ENCODE results near the gene HEPN1. TPM values are rescaled to one million over a fixed set of nuclear protein-coding genes. Genes with fewer than 3 reads are reported as not detected.

HEPN1 gene
- not detected in 2 replicates for total RNA-seq
- long read RNA-seq, result 0 reads

GRCh38 chr11:124918950-124919349, at the start of gene HEPN1:
Gene HEPN1 (plus strand): TSS chr11:124919250.
- TF ChIP-seq, protein P1, sequence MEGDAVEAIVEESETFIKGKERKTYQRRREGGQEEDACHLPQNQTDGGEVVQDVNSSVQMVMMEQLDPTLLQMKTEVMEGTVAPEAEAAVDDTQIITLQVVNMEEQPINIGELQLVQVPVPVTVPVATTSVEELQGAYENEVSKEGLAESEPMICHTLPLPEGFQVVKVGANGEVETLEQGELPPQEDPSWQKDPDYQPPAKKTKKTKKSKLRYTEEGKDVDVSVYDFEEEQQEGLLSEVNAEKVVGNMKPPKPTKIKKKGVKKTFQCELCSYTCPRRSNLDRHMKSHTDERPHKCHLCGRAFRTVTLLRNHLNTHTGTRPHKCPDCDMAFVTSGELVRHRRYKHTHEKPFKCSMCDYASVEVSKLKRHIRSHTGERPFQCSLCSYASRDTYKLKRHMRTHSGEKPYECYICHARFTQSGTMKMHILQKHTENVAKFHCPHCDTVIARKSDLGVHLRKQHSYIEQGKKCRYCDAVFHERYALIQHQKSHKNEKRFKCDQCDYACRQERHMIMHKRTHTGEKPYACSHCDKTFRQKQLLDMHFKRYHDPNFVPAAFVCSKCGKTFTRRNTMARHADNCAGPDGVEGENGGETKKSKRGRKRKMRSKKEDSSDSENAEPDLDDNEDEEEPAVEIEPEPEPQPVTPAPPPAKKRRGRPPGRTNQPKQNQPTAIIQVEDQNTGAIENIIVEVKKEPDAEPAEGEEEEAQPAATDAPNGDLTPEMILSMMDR (IDR thresholded peaks at IDR 0.05; ENCODE audit: unreplicated experiment), result no peak
- no peak within 1 kb of the TSS for H3K4me3 Mint-ChIP-seq (ENCODE audit: low read depth)

DNA sequence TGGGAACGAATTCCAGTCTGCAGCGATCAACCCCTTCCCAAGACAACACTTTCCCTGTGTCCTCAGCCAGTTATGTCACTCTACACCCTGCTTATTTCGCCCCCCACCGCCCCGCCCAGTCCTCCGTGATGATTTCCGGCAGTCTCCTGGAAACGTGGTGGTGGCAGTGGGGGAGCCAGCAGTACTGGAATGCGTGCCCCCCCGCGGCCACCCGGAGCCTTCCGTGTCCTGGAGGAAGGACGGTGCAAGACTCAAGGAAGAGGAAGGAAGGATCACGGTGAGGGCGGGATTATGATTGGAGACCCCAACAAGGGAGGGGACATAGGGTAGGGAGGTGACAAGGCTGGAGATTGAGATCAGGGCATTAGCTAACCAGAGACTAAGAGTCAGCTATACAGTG, 49.7 kb upstream of the HEPN1 start:
- Mint-ChIP-seq H3K4me3 (ENCODE audit: low read depth) (no peak overlapping the region), H3K36me3 (ENCODE audit: insufficient read depth) (no peaks in the 10 kb centered on the region), H3K27me3 (peaks cover 100% of the 10 kb centered on the region), H3K27ac (no peak overlapping the region), H3K4me1 (ENCODE audit: low read depth) (no peaks in the 10 kb centered on the region), H3K9me3 (ENCODE audit: low read depth) (no peaks in the 10 kb centered on the region)
- DNase-seq (ENCODE audit: low spot score, unreplicated experiment), result no peak
- TF ChIP-seq, protein P1 (IDR thresholded peaks at IDR 0.05; ENCODE audit: unreplicated experiment), result no peak

More at GRCh38 chr11:124918950-124919349, at the start of gene HEPN1:
- Mint-ChIP-seq H3K4me1 (ENCODE audit: low read depth) (no peaks in the 10 kb centered on the region), H3K36me3 (ENCODE audit: insufficient read depth) (no peaks in the 10 kb centered on the region), H3K27me3 (peaks cover 36% of the 10 kb centered on the region), H3K27ac (no peak within 1 kb of the TSS), H3K9me3 (ENCODE audit: low read depth) (no peaks in the 10 kb centered on the region)
- DNase-seq (ENCODE audit: low spot score, unreplicated experiment), result no peak

- Mint-ChIP-seq H3K9me3 (ENCODE audit: low read depth) (no peaks in the 10 kb centered on the region), H3K36me3 (ENCODE audit: insufficient read depth) (no peaks in the 10 kb centered on the region), H3K27ac (no peak overlapping the region), H3K4me1 (ENCODE audit: low read depth) (no peaks in the 10 kb centered on the region), H3K4me3 (ENCODE audit: low read depth) (no peak overlapping the region), H3K27me3 (peaks cover 100% of the 10 kb centered on the region)
- TF ChIP-seq, protein P1 (IDR thresholded peaks at IDR 0.05; ENCODE audit: unreplicated experiment), result no peak
- no peak for DNase-seq (ENCODE audit: low spot score, unreplicated experiment)
Measured at GRCh38 chr11:124869856-124870387, 49.1 kb upstream of the HEPN1 start.

GRCh38 chr11:124870430-124870829, 48.6 kb upstream of the HEPN1 start:
- Mint-ChIP-seq H3K9me3 (ENCODE audit: low read depth) (no peaks in the 10 kb centered on the region), H3K4me3 (ENCODE audit: low read depth) (no peak overlapping the region), H3K4me1 (ENCODE audit: low read depth) (no peaks in the 10 kb centered on the region), H3K36me3 (ENCODE audit: insufficient read depth) (no peaks in the 10 kb centered on the region), H3K27me3 (peaks cover 100% of the 10 kb centered on the region), H3K27ac (no peak overlapping the region)
- no peak for DNase-seq (ENCODE audit: low spot score, unreplicated experiment)
- TF ChIP-seq, protein P1 (IDR thresholded peaks at IDR 0.05; ENCODE audit: unreplicated experiment), result no peak

- Mint-ChIP-seq H3K4me3 (ENCODE audit: low read depth) (no peak overlapping the region), H3K9me3 (ENCODE audit: low read depth) (no peaks in the 10 kb centered on the region), H3K4me1 (ENCODE audit: low read depth) (no peaks in the 10 kb centered on the region), H3K36me3 (ENCODE audit: insufficient read depth) (no peaks in the 10 kb centered on the region), H3K27ac (no peak overlapping the region), H3K27me3 (peaks cover 89% of the 10 kb centered on the region)
- DNase-seq (ENCODE audit: low spot score, unreplicated experiment), result no peak
- TF ChIP-seq, protein P1 (IDR thresholded peaks at IDR 0.05; ENCODE audit: unreplicated experiment), result no peak
Measured at GRCh38 chr11:124872280-124872679, 46.8 kb upstream of the HEPN1 start.
